ENCODE results near the gene FAM234B. TPM values are rescaled to one million over a fixed set of nuclear protein-coding genes. Genes with fewer than 3 reads are reported as not detected.

Gene FAM234B
- total RNA-seq, 2 experiments from 2014 or later = 10.0 to 10.7 TPM

DNA sequence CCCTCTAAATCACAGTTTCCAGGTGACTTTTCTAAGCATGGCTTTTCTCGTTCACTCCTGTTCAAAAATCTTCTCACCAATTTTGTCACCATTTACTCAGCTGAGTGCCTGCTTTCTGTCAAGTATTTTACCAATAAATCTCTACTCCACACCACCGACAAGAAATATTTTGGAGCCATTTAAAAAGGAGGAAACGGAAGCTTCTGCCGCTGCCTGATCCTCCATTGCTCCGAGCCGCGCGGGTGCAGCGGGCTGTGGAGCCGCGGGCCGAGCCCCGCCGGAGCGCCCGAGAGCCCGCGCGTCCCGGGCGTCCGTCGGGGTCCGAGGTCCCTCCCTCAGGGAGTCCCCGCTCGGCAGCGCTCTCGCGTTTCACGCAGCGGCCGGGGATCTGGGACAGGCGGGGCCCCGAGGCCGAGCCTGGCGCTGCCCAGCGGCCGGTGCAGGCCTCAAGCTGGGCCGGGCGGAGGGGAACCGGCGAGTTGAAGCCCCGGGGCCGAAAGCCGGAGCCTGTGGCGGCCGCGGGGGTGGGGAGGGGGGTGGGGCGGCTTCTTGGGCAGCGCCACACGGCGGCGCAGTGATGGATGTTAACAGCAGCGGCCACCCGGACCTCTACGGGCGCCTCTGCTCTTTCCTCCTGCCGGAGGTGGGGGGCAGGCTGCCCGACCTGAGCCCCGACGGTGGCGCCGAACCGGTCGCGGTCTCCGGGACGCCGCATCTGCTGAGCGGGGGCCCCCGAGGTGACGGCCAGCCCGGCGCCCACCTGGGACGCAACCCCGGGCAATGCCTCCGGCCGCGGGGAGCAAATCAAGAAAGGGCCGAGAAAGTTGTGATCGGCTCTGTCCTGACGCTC is 43.0 kb upstream of the FAM234B start:
- H3K4me3 Mint-ChIP-seq = peak overlapping the region; percentile 86
- H3K9me3 Mint-ChIP-seq = no peaks in the 10 kb centered on the region
- H3K36me3 Mint-ChIP-seq (ENCODE audit: low read depth) = no peaks in the 10 kb centered on the region
- intact Hi-C loops (cut with micrococcal nuclease) = no loop called here
- H3K27me3 Mint-ChIP-seq = peaks cover 8% of the 10 kb centered on the region
- peak overlapping the region; percentile 66 for H3K27ac Mint-ChIP-seq
- peaks cover 24% of the 10 kb centered on the region for H3K4me1 Mint-ChIP-seq (ENCODE audit: low read depth)
- CTCF ChIA-PET = interaction anchor here (1.1 kb wide), 1 partner anchor 205 kb away, joined by 3 read pairs; no protein-coding TSS in a partner anchor
- DNase-seq = peak; percentile 48
- POLR2A ChIA-PET = no interaction called here
- TF ChIP-seq, protein P1, sequence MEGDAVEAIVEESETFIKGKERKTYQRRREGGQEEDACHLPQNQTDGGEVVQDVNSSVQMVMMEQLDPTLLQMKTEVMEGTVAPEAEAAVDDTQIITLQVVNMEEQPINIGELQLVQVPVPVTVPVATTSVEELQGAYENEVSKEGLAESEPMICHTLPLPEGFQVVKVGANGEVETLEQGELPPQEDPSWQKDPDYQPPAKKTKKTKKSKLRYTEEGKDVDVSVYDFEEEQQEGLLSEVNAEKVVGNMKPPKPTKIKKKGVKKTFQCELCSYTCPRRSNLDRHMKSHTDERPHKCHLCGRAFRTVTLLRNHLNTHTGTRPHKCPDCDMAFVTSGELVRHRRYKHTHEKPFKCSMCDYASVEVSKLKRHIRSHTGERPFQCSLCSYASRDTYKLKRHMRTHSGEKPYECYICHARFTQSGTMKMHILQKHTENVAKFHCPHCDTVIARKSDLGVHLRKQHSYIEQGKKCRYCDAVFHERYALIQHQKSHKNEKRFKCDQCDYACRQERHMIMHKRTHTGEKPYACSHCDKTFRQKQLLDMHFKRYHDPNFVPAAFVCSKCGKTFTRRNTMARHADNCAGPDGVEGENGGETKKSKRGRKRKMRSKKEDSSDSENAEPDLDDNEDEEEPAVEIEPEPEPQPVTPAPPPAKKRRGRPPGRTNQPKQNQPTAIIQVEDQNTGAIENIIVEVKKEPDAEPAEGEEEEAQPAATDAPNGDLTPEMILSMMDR (IDR thresholded peaks at IDR 0.05) = peak; percentile 27
- ATAC-seq = peak; percentile 18

DNA sequence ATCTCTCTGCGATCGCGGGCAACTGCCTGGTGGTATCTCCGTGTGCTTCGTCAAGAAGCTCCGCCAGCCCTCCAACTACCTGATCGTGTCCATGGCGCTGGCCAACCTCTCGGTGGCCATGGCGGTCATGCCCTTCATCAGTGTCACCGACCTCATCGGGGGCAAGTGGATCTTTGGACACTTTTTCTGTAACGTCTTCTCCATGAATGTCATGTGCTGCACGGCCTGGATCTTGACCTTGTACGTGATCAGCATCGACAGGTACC is 42.5 kb upstream of the FAM234B start:
- H3K9me3 Mint-ChIP-seq = no peaks in the 10 kb centered on the region
- H3K27me3 Mint-ChIP-seq = peaks cover 8% of the 10 kb centered on the region
- no peak for DNase-seq
- H3K27ac Mint-ChIP-seq = no peak overlapping the region
- H3K4me1 Mint-ChIP-seq (ENCODE audit: low read depth) = peaks cover 24% of the 10 kb centered on the region
- H3K36me3 Mint-ChIP-seq (ENCODE audit: low read depth) = no peaks in the 10 kb centered on the region
- peak overlapping the region; percentile 70 for H3K4me3 Mint-ChIP-seq
- TF ChIP-seq, protein P1 (IDR thresholded peaks at IDR 0.05) = no peak
- intact Hi-C loops (cut with micrococcal nuclease) = no loop called here
- ATAC-seq = no peak
- ChIA-PET POLR2A (no interaction called here), CTCF (no interaction called here)

DNA sequence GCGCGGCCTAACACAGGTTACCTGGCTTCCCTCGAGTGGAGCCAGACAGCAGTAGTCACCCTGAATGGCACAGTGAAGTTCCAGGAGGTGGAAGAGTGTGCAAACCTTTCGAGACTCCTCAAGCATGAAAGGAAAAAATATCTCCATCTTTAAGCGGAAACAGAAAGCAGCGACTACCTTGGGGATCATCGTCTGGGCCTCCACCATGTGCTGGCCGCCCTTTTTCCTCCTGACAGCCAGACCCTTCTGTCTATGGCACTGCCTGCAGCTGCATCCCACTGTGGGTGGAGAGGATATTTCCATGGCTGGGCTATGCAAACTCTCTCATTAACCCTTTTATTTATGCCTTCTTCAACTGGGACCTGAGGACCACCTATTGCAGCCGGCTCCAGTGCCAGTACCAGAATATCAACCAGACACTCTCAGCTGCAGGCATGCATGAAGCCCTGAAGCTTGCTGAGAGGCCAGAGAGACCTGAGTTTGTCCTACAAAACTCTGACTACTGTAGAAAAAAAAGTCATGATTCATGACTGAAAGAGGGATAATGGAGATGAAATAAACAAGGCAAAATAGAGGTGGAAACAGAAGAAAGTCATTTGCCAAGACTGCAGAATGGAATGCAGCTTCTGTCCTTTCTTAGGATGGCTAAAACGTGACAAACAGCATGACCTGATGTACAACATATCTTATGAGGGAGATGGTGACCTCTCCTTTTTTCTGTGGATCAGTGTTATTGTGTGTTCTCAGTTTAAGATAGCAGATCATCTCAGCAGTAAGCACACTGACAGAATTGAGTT is 41.7 kb upstream of the FAM234B start:
- no peak overlapping the region for H3K27ac Mint-ChIP-seq
- peaks cover 18% of the 10 kb centered on the region for H3K4me1 Mint-ChIP-seq (ENCODE audit: low read depth)
- no peak for ATAC-seq
- H3K4me3 Mint-ChIP-seq = peak overlapping the region; percentile 70
- intact Hi-C loops (cut with micrococcal nuclease) = no loop called here
- H3K36me3 Mint-ChIP-seq (ENCODE audit: low read depth) = no peaks in the 10 kb centered on the region
- TF ChIP-seq, protein P1 (IDR thresholded peaks at IDR 0.05) = no peak
- POLR2A ChIA-PET = no interaction called here
- H3K9me3 Mint-ChIP-seq = no peaks in the 10 kb centered on the region
- peaks cover 8% of the 10 kb centered on the region for H3K27me3 Mint-ChIP-seq
- DNase-seq = no peak
- CTCF ChIA-PET = no interaction called here

DNA sequence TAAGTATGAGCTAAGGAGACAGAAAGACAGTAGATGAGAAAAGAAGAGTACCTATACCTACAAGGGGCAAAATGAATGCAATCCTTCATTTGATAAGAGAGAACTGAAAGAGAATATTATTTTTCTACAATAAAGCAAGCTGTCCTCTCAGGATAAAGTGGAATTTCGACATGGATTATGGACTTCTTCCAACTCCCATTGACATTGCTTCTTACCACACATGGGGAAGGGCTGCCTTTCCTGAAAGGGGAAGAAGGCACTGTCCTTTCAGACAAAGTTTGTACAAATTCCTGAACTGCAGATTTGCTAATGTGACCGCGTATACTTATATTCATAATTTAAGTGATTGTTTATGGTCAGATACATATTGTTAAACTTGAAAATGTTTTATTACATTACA is 39.8 kb upstream of the FAM234B start:
- peaks cover 8% of the 10 kb centered on the region for H3K27me3 Mint-ChIP-seq
- no peak for ATAC-seq
- H3K4me1 Mint-ChIP-seq (ENCODE audit: low read depth) = peaks cover 7% of the 10 kb centered on the region
- H3K27ac Mint-ChIP-seq = no peak overlapping the region
- no peak overlapping the region for H3K4me3 Mint-ChIP-seq
- ChIA-PET POLR2A (no interaction called here), CTCF (no interaction called here)
- no peaks in the 10 kb centered on the region for H3K9me3 Mint-ChIP-seq
- TF ChIP-seq, protein P1 (IDR thresholded peaks at IDR 0.05) = no peak
- intact Hi-C loops (cut with micrococcal nuclease) = no loop called here
- no peaks in the 10 kb centered on the region for H3K36me3 Mint-ChIP-seq (ENCODE audit: low read depth)
- DNase-seq = no peak

DNA sequence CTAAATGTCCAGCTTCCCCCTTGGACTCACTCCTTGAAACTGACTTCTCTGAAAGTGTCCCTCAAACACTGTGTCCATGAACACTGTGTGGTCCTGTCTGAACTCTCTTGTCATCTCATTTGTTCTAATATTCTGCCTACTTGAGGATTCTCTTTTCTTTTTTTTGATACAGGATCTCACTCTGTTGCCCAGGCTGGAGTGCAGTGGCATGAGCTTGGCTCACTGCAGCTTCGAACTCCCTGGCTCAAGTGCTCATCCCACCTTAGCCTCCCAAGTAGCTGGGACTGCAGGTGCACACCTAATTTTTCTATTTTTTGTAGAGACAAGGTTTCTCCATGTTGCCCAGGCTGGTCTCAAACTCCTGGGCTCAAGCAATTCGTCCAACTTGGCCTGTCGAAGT is 39.2 kb upstream of the FAM234B start:
- Mint-ChIP-seq H3K36me3 (ENCODE audit: low read depth) (no peaks in the 10 kb centered on the region), H3K4me1 (ENCODE audit: low read depth) (peaks cover 6% of the 10 kb centered on the region), H3K9me3 (no peaks in the 10 kb centered on the region), H3K4me3 (no peak overlapping the region), H3K27ac (no peak overlapping the region), H3K27me3 (peaks cover 8% of the 10 kb centered on the region)
- ATAC-seq (no peak), DNase-seq (no peak)
- intact Hi-C loops (cut with micrococcal nuclease) = no loop called here
- ChIA-PET CTCF (no interaction called here), POLR2A (no interaction called here)
- TF ChIP-seq, protein P1 (IDR thresholded peaks at IDR 0.05) = no peak

Measured in activated CD8-positive, alpha-beta T cell treated with anti-CD3 and anti-CD28 coated beads for 36 hours (primary cell).